ENCODE results near the gene ATF1.
"Not testable (repeated sequence)": the region's sequence is repeated elsewhere in the genome, so short reads cannot be mapped to it uniquely, and the experiment has no call there.

ATF1 gene

GRCh38 chr12:50806176-50806575 lies 42.3 kb downstream of the ATF1 start:
- no peak for DNase-seq

GRCh38 chr12:50809131-50809530 lies 45.2 kb downstream of the ATF1 start:
- not testable (repeated sequence) for DNase-seq

- not testable (repeated sequence) for DNase-seq
Measured at GRCh38 chr12:50814921-50815320, 51.0 kb downstream of the ATF1 start.

- no peak for DNase-seq
Measured at GRCh38 chr12:50820177-50820576, 56.3 kb downstream of the ATF1 start.

GRCh38 chr12:50822082-50822481 lies 58.2 kb downstream of the ATF1 start:
- DNase-seq = no peak

GRCh38 chr12:50823724-50824123 lies 59.8 kb downstream of the ATF1 start:
- DNase-seq = not testable (repeated sequence)

- no peak for DNase-seq
Measured at GRCh38 chr12:50824914-50825313, 61.0 kb downstream of the ATF1 start.

- peak; percentile 46 for DNase-seq
Measured at GRCh38 chr12:50825372-50825838, 61.5 kb downstream of the ATF1 start.

- DNase-seq = no peak
Measured at GRCh38 chr12:50828121-50828520, 64.2 kb downstream of the ATF1 start.

- DNase-seq = peak; percentile 6
Measured at GRCh38 chr12:50828886-50829285, 65.0 kb downstream of the ATF1 start.

- DNase-seq = not testable (repeated sequence)
Measured at GRCh38 chr12:50833801-50834200, 69.9 kb downstream of the ATF1 start.

- no peak for DNase-seq
Measured at GRCh38 chr12:50839042-50839441, 75.1 kb downstream of the ATF1 start.

- no peak for DNase-seq
Measured at GRCh38 chr12:50840809-50841487, 77.0 kb downstream of the ATF1 start.

GRCh38 chr12:50841716-50842531 lies 78.0 kb downstream of the ATF1 start:
- DNase-seq = no peak

GRCh38 chr12:50842637-50843493 lies 79.0 kb downstream of the ATF1 start, which contains the start of gene TMPRSS12:
TSS of gene TMPRSS12 (plus strand) at chr12:50842926. CDS start at chr12:50842965, 39 bp downstream.
- no peak for DNase-seq

GRCh38 chr12:50845021-50845647 lies 81.2 kb downstream of the ATF1 start:
- DNase-seq = no peak

GRCh38 chr12:50848963-50849362 lies 85.1 kb downstream of the ATF1 start:
- DNase-seq = no peak

GRCh38 chr12:50855218-50855617 lies 91.3 kb downstream of the ATF1 start:
- not testable (repeated sequence) for DNase-seq

GRCh38 chr12:50855679-50856078 lies 91.8 kb downstream of the ATF1 start:
- DNase-seq = not testable (repeated sequence)

- DNase-seq = peak; percentile 10
Measured at GRCh38 chr12:50859621-50860310, 95.9 kb downstream of the ATF1 start.

- no peak for DNase-seq
Measured at GRCh38 chr12:50862316-50862715, 98.4 kb downstream of the ATF1 start.

- no peak for DNase-seq
Measured at GRCh38 chr12:50865266-50865665, 101.4 kb downstream of the ATF1 start.
